OCI-LY3 (cell line): ENCODE measurements around the gene SMYD3.

Experiments
- CTCF ChIP-seq: fragments of 200-600, 300-600 bp; sonication (generic); IDR thresholded peaks from 2 replicates; pipeline ENCODE4 v1.5.1; 2014; ENCODE audit warnings: antibody characterized with exemption, low read length, low read depth
- EZH2phosphoT487 ChIP-seq: fragments of 200-600 bp; shearing (Covaris generic); IDR thresholded peaks from 2 replicates; pipeline ENCODE4 v1.6.1; 2018; ENCODE audit warnings: antibody characterized with exemption, mixed run types, low read depth

DNA sequence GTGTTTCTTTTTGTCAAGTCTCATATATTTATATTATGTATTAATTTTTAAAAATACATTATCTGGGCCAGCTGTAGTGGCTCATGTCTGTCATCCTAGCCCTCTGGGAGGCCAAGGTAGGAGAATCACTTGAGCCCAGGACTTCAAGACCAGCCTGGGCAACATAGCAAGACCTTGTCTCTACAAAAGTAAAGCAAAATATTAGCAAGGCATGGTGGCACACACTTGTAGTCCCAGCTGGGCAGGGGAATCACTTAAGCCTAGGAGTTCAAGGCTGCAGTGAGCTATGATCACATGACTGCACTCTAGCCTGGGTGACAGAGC, 189.1 kb downstream of the SMYD3 start:
- no peak for TF ChIP-seq CTCF
- no peak for TF ChIP-seq EZH2phosphoT487
